SH-SY5Y (cell line): ENCODE data around the gene ACER3.

Experiments
- GATA2 ChIP-seq: IDR thresholded peaks from 2 replicates; pipeline ENCODE4 v1.6.1; 2011; ENCODE audit warnings: mild to moderate bottlenecking, low read depth, low read length
- GATA3 ChIP-seq: IDR thresholded peaks from 2 replicates; pipeline ENCODE4 v1.6.1; 2011; ENCODE audit warnings: low read depth, mild to moderate bottlenecking, low read length, moderate library complexity

- TF ChIP-seq GATA2: no peak
- TF ChIP-seq GATA3: no peak
Measured at GRCh38 chr11:77074205-77074604, 213.5 kb downstream of the ACER3 start.
